ENCODE data around the gene IFNA14.
"Not testable (repeated sequence)": the region's sequence is repeated elsewhere in the genome, so short reads cannot be mapped to it uniquely, and the experiment has no call there.

Gene IFNA14

DNA sequence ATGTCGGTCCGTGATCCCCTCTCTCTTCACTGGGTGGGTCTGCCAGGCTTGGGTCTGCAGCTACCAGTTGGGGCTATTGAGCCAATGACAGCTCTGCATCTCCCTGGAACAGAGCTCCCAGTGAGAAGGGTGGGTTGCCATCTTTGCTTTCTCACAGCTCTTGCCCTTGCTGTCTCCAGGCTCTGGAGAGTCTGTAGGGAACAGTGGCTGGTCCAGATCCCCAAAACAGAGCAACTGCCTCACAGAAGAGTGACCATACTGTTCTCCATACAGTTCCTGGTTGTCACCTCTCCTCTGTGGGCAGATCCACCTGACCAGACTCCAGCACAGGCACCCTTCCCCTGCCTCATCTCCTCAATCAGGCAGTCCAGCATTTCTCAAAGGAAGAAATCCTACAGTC, 6.5 kb downstream of the IFNA14 start:
- in situ Hi-C loops (cut with HindIII; ENCODE audit: low pct_ligation_motif_present, low pct_unique_long_range_greater_than_20kb, low sequenced_read_pairs): no loop called here
- DNase-seq: no peak

DNA sequence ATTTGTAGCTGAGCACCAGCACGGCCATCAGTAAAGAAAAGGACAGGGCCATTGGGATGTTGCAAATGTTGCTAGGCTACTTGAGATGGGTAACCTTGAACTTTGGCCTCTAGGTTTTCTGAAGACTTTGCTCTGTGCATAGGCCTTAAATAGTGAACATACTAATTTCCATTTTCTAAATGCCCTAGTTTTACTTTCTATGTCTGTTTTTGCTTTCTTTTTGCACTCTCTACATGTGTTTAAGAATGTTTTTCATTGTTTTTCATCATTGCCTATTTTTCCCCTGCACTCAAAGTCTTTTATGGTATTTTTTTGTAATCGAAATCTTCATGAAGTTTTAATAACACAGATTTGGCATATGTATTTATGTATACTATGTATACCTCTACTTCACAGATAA, 11.7 kb downstream of the IFNA14 start, which contains the start of gene IFNA17:
IFNA17 (minus strand) TSS at position 101 of the 400 bp plus-strand sequence; CDS start at position 52, 49 bp downstream.
- no peak for DNase-seq
- in situ Hi-C loops (cut with HindIII; ENCODE audit: low pct_ligation_motif_present, low pct_unique_long_range_greater_than_20kb, low sequenced_read_pairs): no loop called here

DNA sequence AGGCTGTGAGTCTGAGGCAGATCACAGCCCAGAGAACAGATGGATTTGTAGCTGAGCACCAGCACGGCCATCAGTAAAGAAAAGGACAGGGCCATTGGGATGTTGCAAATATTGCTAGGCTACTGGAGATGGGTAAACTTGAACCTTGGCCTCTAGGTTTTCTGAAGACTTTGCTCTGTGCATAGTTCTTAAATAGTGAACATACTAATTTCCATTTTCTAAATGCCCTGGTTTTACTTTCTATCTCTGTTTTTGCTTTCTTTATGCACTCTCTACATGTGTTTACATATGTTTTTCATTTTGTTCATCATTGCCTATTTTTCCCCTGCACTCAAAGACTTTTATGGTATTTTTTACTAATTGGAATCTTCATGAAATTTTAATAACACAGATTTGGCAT, 22.6 kb downstream of the IFNA14 start, which contains the start of gene IFNA16:
IFNA16 (minus strand) TSS at position 101 of the 400 bp plus-strand sequence; CDS start at position 95, 6 bp downstream.
- in situ Hi-C loops (cut with HindIII; ENCODE audit: low pct_ligation_motif_present, low pct_unique_long_range_greater_than_20kb, low sequenced_read_pairs); DNase-seq: not testable (repeated sequence)

DNA sequence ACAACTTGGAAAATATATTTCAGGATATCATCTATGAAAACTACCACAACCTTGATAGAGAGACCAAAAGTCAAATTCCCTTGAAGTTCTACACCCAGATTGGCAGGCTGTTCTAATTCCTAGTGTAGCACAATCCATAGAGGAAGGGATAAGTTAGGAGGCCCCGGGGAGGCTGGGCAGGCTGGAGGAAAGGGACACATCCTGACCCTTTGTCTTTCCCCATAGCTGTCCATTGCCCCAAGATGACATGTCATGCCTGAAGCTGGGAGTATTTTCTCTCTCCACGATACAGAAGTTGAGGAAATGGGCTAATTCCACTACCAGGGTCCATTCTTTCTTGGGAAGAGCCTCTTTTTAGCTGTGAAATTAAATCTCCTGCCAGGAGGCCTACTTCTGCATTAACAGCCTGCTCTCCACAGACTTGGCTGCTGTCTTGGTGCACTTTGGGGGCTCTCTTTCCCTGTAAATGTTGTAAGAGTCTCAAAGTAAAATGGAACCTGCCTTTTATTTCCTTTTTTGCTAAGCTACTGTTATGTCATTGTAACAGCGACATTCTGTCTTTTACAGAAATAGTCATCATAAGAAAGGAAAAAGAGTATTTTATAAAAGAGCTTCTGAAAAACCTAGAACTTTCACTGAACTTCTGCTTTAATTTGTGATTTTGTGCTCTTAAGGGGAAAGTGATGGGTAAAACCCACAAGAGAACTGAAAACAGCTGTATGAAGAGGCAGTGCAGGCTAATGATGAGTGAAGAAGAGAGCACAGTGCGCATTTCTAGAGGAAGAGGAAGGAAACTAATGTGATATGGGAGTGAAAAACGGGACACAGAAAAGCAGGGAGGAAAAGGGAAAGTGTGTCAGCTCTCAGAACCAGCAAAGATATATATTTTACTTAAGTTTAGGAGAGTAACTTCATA, 26.1 kb downstream of the IFNA14 start:
- in situ Hi-C loops (cut with HindIII; ENCODE audit: low pct_ligation_motif_present, low pct_unique_long_range_greater_than_20kb, low sequenced_read_pairs): not testable (repeated sequence)

DNA sequence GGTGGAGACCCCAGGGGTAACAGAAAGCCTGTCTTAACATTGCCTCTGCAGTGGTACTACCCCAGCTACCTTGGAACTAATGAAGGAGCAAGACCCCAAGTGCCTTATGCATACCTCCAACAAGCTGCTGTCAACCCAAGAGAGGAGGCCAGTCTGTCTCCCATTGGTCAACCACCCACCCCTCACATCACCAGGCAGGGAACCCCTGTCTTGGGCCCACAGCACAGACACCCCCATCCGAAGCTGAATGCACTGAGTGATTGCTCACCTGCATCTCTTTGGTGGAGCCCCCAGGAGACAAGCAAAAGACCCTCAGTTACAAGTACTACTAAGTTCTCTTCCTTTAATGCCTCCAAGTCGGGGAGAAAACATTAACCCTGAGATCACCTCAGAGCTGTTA, 27.6 kb downstream of the IFNA14 start:
- in situ Hi-C loops (cut with HindIII; ENCODE audit: low pct_ligation_motif_present, low pct_unique_long_range_greater_than_20kb, low sequenced_read_pairs); DNase-seq: not testable (repeated sequence)

More for the DNA sequence above, 26.1 kb downstream of the IFNA14 start:
- DNase-seq: not testable (repeated sequence)

DNA sequence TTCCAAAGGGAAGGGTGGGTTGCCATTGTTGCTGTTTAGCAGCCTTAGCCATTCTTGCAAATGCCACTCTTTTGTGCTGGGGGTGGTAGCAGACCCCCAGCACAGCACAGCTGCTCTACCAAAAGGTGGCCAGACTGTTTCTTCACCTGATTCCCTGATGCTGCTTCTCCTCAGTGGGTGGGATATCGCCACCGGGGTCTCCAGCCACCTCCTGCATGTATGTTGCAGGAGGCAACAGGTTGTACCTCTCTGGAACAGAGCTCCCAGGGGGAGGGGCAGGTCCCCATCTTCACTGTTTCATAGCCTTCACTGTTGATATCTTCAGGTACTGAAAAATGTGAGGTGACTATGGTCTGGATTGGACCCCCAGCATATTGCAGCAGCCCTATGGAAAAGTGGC, 29.0 kb downstream of the IFNA14 start:
- DNase-seq; in situ Hi-C loops (cut with HindIII; ENCODE audit: low pct_ligation_motif_present, low pct_unique_long_range_greater_than_20kb, low sequenced_read_pairs): not testable (repeated sequence)

DNA sequence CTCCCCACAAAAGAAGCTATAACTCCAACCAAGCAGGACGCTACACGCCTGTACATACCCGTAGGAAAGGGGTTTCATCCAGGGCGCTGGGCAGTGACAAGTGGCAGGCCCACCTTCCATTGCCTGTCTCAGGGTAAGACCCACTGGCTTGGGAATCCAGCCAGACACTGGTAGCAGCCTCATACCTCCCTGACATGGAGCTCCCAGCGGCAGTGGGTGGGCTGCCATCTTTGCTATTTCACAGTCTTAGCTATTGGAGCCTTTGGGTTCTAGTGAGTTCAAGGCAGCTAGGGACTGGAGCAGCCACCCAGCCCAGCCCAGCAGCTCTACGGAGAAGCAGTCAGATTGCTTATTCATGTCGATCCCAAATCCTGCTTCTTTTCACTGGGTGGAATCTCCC, 29.5 kb downstream of the IFNA14 start:
- in situ Hi-C loops (cut with HindIII; ENCODE audit: low pct_ligation_motif_present, low pct_unique_long_range_greater_than_20kb, low sequenced_read_pairs): no loop called here
- DNase-seq: no peak

DNA sequence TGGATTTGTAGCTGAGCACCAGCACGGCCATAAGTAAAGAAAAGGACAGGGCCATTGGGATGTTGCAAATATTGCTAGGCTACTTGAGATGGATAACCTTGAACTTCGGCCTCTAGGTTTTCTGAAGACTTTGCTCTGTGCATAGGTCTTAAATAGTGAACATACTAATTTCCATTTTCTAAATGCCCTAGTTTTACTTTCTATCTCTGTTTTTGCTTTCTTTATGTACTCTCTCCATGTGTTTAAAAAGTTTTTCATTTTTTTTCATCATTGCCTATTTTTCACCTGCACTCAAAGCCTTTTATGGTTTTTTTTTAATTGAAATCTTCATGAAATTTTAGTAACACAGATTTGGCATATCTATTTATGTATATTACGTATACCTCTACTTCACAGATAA, 32.8 kb downstream of the IFNA14 start, which contains the start of gene IFNA10:
IFNA10 (minus strand) TSS at position 101 of the 400 bp plus-strand sequence; CDS start at position 55, 46 bp downstream.
- in situ Hi-C loops (cut with HindIII; ENCODE audit: low pct_ligation_motif_present, low pct_unique_long_range_greater_than_20kb, low sequenced_read_pairs); DNase-seq: not testable (repeated sequence)

DNA sequence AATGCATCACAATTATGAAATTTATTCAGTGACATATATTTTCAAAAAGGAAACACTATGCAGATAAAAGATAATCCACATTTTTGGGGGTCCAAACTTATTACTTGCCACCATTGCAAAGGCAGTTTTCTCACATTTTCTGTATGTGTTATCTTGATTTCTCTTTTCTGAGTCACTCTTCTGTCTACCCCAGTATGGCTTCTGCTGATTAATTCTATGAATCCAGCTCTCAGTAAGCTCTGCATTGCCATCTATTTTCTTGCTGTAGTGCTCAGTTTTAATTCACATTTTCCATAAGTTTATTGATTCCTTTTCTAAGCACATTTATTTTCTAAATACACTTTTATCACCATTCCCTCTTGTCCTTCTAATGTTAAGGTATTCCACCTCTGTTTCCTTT, 34.6 kb downstream of the IFNA14 start:
- in situ Hi-C loops (cut with HindIII; ENCODE audit: low pct_ligation_motif_present, low pct_unique_long_range_greater_than_20kb, low sequenced_read_pairs): no loop called here

DNA sequence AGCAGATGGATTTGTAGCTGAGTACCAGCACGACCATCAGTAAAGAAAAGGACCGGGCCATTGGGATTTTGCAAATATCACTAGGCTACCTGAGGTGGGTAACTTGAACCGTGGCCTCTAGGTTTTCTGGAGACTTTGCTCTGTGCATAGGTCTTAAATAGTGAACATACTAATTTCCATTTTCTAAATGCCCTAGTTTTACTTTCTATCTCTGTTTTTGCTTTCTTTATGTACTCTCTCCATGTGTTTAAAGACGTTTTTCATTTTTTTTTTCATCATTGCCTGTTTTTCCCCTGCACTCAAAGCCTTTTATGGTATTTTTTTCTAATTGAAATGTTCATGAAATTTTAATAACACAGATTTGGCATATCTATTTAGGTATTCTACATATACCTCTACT, 37.7 kb downstream of the IFNA14 start, which contains the start of gene IFNA7:
IFNA7 (minus strand) TSS at position 101 of the 400 bp plus-strand sequence; CDS start at position 61, 40 bp downstream.
- in situ Hi-C loops (cut with HindIII; ENCODE audit: low pct_ligation_motif_present, low pct_unique_long_range_greater_than_20kb, low sequenced_read_pairs); DNase-seq: not testable (repeated sequence)

More for the DNA sequence above, 34.6 kb downstream of the IFNA14 start:
- DNase-seq: no peak

DNA sequence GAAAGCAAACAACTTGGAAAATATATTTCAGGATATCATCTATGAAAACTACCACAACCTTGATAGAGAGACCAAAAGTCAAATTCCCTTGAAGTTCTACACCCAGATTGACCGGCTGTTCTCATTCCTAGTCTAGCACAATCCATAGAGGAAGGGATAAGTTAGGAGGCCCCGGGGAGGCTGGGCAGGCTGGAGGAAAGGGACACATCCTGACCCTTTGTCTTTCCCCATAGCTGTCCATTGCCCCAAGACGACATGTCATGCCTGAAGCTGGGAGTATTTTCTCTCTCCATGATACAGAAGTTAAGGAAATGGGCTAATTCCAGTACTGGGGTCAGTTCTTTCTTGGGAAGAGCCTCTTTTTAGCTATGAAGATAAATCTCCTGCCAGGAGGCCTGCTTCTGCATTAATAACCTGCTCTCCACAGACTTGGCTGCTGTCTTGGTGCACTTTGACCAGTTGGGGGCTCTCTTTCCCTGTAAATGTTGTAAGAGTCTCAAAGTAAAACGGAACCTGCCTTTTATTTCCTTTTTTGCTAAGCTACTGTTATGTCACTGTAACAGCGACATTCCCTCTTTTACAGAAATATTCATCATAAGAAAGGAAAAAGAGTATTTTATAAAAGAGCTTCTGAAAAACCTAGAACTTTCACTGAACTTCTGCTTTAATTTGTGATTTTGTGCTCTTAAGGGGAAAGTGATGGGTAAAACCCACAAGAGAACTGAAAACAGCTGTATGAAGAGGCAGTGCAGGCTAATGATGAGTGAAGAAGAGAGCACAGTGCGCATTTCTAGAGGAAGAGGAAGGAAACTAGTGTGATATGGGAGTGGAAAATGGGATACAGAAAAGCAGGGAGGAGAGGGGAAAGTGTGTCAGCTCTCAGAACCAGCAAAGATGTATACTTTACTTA, 44.7 kb downstream of the IFNA14 start:
- in situ Hi-C loops (cut with HindIII; ENCODE audit: low pct_ligation_motif_present, low pct_unique_long_range_greater_than_20kb, low sequenced_read_pairs); DNase-seq: not testable (repeated sequence)
